ENCODE data around the gene PIP5K1B.

Gene PIP5K1B

DNA sequence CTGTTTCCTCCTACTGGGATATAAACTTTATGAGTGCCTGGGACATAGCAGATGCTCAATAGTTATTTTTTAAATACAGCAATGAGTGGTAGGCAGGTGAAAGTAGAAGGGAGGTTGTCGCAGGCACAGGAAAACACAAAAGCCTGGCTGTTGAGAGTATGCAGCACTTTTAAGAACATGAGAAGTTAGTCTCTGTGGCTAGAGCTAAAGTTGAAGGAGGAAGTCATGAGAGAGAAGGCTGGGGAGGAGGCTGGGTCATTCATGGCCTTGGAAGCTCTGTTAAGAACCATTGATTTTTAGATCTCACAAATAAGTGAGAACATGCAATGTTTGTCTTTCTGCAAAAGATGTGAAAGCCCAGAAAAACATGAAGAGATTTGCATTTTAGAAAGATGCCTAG, 182.2 kb downstream of the PIP5K1B start:
- peaks cover 57% of the 10 kb centered on the region for H3K36me3 Mint-ChIP-seq
- H3K4me3 Mint-ChIP-seq, result no peak overlapping the region
- H3K27me3 Mint-ChIP-seq, result no peaks in the 10 kb centered on the region
- no peak for ATAC-seq
- H3K9me3 Mint-ChIP-seq, result no peaks in the 10 kb centered on the region
- H3K4me1 Mint-ChIP-seq, result no peaks in the 10 kb centered on the region
- peak overlapping the region; percentile 3 for H3K27ac Mint-ChIP-seq

DNA sequence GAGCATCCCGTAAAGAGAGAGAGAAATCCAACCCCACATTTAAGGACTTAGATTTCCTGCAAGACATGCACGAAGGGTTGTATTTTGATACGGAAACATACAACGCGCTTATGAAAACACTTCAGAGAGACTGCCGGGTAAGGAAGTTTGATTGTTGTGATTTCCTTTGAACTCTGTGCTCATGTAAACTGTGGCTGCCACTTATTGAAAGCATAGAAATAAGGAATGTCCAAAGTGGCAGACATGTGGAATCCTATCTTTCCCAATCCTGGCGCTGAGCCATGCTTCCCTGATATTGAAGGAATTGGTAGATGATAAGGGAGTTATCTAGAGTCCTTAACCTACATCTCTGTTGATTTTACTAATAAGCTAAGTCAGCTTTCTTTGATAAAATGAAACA, 189.5 kb downstream of the PIP5K1B start:
- no peak overlapping the region for H3K4me3 Mint-ChIP-seq

DNA sequence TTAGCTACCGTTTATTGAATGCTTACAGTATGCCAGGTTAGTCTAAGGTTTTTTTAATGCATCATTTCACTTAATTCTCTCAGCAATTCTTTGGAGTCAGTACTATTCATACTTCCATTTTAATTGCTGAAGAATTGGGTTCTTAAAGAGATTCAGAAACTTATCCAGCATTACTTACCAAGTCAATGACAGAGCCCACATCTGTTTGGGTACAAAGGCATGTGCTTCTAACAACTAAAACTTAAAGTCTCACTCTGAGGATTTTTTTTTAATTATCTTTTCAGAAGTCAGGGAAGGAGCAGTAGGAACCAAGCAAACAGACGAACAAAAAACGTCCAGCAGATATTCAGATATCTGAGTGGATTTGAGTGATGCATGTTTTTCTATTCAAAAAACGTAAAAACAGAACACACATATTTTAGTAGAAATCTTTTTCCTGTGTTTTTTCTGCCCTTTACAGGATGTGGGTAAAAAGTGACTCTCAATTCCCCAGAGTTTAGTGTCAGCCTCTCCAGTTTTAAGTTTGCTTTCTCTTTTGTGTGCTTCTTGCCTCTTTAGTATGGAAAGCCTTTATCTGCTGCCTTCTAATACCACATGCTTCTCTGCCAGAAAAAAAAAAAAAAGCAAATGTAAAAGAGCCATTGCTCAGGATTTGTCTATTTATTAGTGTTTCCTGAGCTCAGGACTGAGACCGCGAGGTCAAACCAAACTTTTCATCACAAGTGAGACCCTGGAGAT, 190.9 kb downstream of the PIP5K1B start:
- H3K4me3 Mint-ChIP-seq, result peak overlapping the region; percentile 47
- H3K9me3 Mint-ChIP-seq, result no peaks in the 10 kb centered on the region
- peaks cover 54% of the 10 kb centered on the region for H3K36me3 Mint-ChIP-seq
- no peaks in the 10 kb centered on the region for H3K27me3 Mint-ChIP-seq
- H3K4me1 Mint-ChIP-seq, result peaks cover 52% of the 10 kb centered on the region
- peak overlapping the region; percentile 74 for H3K27ac Mint-ChIP-seq
- peak; percentile 80 for ATAC-seq

More for the DNA sequence above, 189.5 kb downstream of the PIP5K1B start:
- no peaks in the 10 kb centered on the region for H3K9me3 Mint-ChIP-seq
- H3K27me3 Mint-ChIP-seq, result no peaks in the 10 kb centered on the region
- H3K27ac Mint-ChIP-seq, result peak overlapping the region; percentile 74
- H3K4me1 Mint-ChIP-seq, result peaks cover 52% of the 10 kb centered on the region
- peaks cover 61% of the 10 kb centered on the region for H3K36me3 Mint-ChIP-seq
- ATAC-seq, result no peak

DNA sequence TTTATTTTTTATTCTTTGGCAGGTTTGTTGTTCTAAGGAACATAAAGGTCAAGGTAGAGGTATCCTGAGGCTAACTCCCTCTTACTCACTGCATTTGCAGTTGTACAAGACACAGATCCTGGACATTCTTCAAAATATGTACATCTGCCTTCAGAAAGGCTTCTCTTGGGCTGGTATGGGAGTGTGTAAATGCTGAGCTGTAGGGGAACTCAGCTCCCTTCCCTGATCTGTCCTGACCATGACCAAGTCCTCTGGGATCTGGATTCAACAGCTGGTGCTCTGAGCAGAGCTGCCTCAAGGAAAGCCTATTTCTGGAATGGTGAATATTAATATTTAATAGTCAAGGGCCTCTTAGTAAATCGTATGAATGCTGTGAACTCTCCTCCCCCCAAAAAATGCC, 191.4 kb downstream of the PIP5K1B start:
- H3K4me1 Mint-ChIP-seq, result peaks cover 52% of the 10 kb centered on the region
- peak overlapping the region; percentile 47 for H3K4me3 Mint-ChIP-seq
- H3K9me3 Mint-ChIP-seq, result no peaks in the 10 kb centered on the region

DNA sequence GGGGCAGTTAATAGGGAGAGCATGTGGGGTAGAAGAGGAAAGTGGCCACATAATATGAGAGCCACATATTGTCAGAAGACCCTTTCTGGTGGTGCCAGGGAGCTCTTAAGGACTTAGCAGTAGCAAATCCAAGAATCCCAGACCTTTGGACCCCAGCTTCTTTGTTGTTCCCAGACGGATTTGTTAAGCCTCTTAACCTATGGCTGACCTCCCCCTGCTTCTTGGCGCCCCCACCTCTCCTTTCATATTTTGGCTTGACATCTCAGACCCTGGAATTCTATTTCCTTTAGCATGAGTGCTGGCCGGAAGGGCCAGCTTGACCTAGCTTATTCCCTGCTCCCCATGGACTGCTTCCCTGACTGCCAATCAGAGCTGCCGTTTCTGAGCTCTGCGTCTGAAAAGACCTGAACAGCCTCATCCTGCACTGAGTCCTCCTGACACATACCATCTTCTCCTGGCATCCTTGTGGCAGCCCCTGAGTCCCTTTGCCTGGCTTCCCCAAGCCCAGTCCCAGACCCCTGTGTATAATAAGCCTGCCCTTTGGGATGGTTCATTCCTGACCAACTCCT, 192.6 kb downstream of the PIP5K1B start:
- no peaks in the 10 kb centered on the region for H3K27me3 Mint-ChIP-seq
- H3K4me1 Mint-ChIP-seq, result peaks cover 52% of the 10 kb centered on the region
- H3K4me3 Mint-ChIP-seq, result no peak overlapping the region
- peaks cover 53% of the 10 kb centered on the region for H3K36me3 Mint-ChIP-seq
- no peak for ATAC-seq
- no peaks in the 10 kb centered on the region for H3K9me3 Mint-ChIP-seq
- H3K27ac Mint-ChIP-seq, result peak overlapping the region; percentile 38

More for the DNA sequence above, 191.4 kb downstream of the PIP5K1B start:
- Mint-ChIP-seq H3K27me3 (no peaks in the 10 kb centered on the region), H3K36me3 (peaks cover 50% of the 10 kb centered on the region), H3K27ac (peak overlapping the region; percentile 74)
- no peak for ATAC-seq

DNA sequence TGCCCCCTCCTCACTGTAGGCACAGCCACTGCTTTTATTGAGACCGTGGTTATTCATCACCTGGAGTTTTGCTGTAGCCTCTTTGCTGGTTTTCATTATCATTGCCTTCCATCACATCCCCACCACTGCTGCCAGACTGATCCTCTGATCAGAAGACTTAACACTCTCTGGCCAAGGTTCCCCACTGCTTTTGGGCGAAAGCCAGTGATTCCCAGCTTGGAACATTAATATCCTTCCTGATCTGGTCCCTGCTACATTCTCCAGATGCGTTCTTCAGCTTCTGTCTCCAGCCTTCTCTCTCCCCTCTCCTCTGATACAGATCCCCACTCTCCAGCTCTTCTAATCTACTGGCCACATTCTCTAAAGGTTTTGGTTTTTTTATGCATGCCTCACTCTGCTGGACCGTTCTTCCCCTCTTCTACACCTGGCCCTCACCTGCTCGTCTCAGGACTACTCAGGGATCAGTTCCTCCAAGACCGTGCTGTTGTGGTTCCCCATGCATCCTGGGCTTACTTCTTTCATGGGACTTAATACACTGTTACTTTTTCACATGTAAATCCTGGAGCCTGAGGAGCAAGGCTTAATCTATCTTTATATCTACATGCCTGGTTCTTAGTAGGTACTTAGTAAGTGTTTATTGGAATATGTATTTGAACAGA, 193.9 kb downstream of the PIP5K1B start:
- no peak for ATAC-seq
- Mint-ChIP-seq H3K27ac (peak overlapping the region; percentile 38), H3K4me3 (no peak overlapping the region), H3K9me3 (no peaks in the 10 kb centered on the region), H3K4me1 (peaks cover 52% of the 10 kb centered on the region), H3K27me3 (no peaks in the 10 kb centered on the region), H3K36me3 (peaks cover 50% of the 10 kb centered on the region)

DNA sequence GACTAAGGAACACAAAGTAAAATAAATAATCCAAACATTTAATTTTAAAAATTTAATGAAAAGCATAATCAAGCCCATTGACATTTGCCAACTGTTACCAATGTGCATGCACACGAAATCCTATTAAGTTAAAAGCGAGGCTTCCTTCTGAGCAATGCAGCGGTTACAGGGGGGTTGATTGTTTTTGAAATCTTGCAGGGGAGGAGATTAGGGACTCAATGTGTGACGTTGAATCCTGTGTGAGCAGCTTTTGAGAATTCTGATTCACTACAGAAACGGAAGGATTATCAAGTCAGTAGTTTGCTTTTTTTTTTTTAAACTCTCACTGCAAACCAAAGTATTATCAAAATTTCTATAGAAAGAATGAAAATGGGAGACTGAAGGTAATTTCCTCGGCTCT, 199.4 kb downstream of the PIP5K1B start:
- H3K27ac Mint-ChIP-seq, result no peak overlapping the region
- peaks cover 6% of the 10 kb centered on the region for H3K4me1 Mint-ChIP-seq
- ATAC-seq, result no peak
- peaks cover 42% of the 10 kb centered on the region for H3K36me3 Mint-ChIP-seq
- no peaks in the 10 kb centered on the region for H3K27me3 Mint-ChIP-seq
- no peaks in the 10 kb centered on the region for H3K9me3 Mint-ChIP-seq
- no peak overlapping the region for H3K4me3 Mint-ChIP-seq

DNA sequence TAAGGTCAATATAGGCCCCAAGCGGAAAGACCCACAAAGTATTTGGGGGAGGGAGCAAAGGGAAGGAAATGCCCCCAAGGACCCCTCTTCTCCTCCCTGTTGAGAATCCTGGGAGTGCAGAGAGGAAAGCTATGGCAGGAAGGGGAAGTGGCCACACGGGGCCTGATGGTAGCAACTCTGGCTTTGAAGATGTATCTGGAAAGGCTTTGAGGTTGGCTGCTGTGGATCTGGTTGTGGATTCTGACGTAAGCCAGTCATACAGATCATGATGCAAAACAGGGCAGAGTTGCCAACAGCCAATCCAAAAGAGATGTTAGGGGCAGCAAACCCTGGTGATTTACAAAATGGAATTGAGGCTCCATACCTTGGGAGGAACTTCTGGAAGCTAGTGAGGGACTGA, 200.1 kb downstream of the PIP5K1B start:
- no peak overlapping the region for H3K27ac Mint-ChIP-seq
- H3K4me1 Mint-ChIP-seq, result peaks cover 6% of the 10 kb centered on the region
- H3K36me3 Mint-ChIP-seq, result peaks cover 45% of the 10 kb centered on the region
- no peaks in the 10 kb centered on the region for H3K9me3 Mint-ChIP-seq
- H3K27me3 Mint-ChIP-seq, result no peaks in the 10 kb centered on the region
- no peak overlapping the region for H3K4me3 Mint-ChIP-seq
- no peak for ATAC-seq

DNA sequence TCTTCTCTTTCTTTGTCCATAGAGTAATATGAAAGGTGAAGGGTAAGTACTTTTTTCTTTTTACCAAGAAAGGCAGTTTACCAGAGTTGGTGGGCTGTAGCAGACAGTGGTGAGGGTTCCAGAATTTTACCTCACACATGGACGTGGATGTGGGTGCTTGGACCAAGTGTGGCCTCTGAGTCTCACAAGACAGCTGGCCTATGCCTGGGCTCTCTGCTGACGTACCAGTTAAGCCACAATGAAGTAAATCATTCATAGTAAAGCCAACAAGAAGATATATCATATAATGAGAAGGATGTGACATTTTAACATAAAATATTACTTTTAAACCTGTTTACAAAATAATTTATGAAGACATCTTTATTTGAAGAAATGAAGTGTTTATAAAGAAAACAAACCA, 202.9 kb downstream of the PIP5K1B start:
- Mint-ChIP-seq H3K4me1 (peaks cover 23% of the 10 kb centered on the region), H3K36me3 (peaks cover 48% of the 10 kb centered on the region), H3K27ac (no peak overlapping the region), H3K27me3 (no peaks in the 10 kb centered on the region), H3K9me3 (no peaks in the 10 kb centered on the region), H3K4me3 (no peak overlapping the region)
- ATAC-seq, result no peak

- Mint-ChIP-seq H3K36me3 (peaks cover 31% of the 10 kb centered on the region), H3K27me3 (no peaks in the 10 kb centered on the region), H3K4me1 (peaks cover 25% of the 10 kb centered on the region), H3K4me3 (no peak overlapping the region), H3K9me3 (no peaks in the 10 kb centered on the region), H3K27ac (no peak overlapping the region)
- ATAC-seq, result no peak
Observed at GRCh38 chr9:68912561-68912960, 207.5 kb downstream of the PIP5K1B start.

DNA sequence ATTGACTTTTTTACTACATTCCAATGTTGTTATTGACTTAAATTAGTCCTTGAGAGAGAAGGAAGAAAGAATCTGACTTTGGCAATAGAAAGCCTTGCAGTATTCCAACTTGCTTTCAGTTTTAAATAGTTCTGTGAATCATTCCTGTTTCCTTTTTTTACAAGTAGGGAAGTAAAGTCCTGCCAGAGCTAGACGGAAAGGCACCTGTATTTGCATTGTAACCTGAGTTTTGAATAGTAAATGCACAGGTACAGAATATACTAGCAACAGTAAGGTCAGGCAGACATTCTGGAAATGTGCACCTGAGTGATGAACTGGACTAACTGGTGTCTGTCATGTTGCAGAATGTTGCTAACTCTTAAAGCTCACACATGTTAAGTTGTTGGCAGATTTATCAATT, 208.0 kb downstream of the PIP5K1B start:
- no peaks in the 10 kb centered on the region for H3K9me3 Mint-ChIP-seq
- H3K27me3 Mint-ChIP-seq, result no peaks in the 10 kb centered on the region
- peaks cover 30% of the 10 kb centered on the region for H3K36me3 Mint-ChIP-seq
- H3K27ac Mint-ChIP-seq, result no peak overlapping the region
- no peak for ATAC-seq
- H3K4me3 Mint-ChIP-seq, result no peak overlapping the region
- H3K4me1 Mint-ChIP-seq, result peaks cover 29% of the 10 kb centered on the region

- Mint-ChIP-seq H3K4me3 (no peak overlapping the region), H3K27me3 (no peaks in the 10 kb centered on the region), H3K36me3 (peaks cover 21% of the 10 kb centered on the region), H3K27ac (no peak overlapping the region), H3K9me3 (no peaks in the 10 kb centered on the region), H3K4me1 (peaks cover 34% of the 10 kb centered on the region)
- ATAC-seq, result no peak
Observed at GRCh38 chr9:68914751-68915150, 209.7 kb downstream of the PIP5K1B start.

DNA sequence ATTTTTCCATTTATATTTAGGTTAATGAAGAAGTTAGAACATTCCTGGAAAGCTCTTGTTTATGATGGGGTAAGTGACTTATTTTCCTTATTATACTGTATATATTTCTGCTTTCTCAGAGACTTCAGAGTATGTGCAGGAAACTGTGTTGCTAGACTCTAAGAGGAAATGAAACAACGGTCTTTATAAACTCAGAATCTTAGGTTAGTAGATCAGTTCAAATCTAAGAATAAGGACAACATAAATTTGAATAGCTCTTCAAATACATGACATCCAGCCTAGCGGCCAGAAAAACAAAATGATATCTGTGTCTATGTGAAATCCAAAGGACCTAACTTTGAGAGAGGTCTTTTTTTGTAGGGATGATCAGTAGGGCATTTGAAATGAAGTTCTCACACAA, 214.6 kb downstream of the PIP5K1B start:
- peak; percentile 59 for ATAC-seq
- Mint-ChIP-seq H3K36me3 (peaks cover 34% of the 10 kb centered on the region), H3K4me3 (no peak overlapping the region), H3K4me1 (peaks cover 23% of the 10 kb centered on the region), H3K27me3 (no peaks in the 10 kb centered on the region), H3K27ac (no peak overlapping the region), H3K9me3 (no peaks in the 10 kb centered on the region)

DNA sequence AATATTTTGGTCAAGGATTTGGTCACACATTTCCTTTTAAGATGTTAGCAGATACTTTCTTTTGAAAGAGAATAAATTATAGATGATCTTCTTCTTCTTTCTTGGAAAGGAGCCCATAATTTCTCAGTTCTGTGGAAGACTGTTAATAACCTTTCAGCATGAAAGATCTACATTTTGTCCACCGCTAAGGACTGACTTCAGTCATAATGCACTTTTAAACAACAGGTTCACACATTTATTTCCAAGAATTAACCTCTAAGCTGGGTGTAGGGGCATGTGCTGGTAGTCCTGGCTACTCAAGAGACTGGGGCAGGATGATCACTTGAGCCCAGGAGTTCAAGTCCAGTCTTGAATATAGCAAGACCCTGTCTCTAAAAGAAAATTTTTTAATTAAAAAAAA, 215.9 kb downstream of the PIP5K1B start:
- no peaks in the 10 kb centered on the region for H3K27me3 Mint-ChIP-seq
- no peak for ATAC-seq
- no peak overlapping the region for H3K4me3 Mint-ChIP-seq
- no peak overlapping the region for H3K27ac Mint-ChIP-seq
- H3K9me3 Mint-ChIP-seq, result no peaks in the 10 kb centered on the region
- peaks cover 23% of the 10 kb centered on the region for H3K4me1 Mint-ChIP-seq
- peaks cover 34% of the 10 kb centered on the region for H3K36me3 Mint-ChIP-seq

GRCh38 chr9:68923480-68923879, 218.4 kb downstream of the PIP5K1B start:
- Mint-ChIP-seq H3K27me3 (no peaks in the 10 kb centered on the region), H3K36me3 (peaks cover 46% of the 10 kb centered on the region), H3K4me3 (no peak overlapping the region), H3K4me1 (peaks cover 14% of the 10 kb centered on the region), H3K27ac (no peak overlapping the region), H3K9me3 (no peaks in the 10 kb centered on the region)
- no peak for ATAC-seq

- no peak overlapping the region for H3K27ac Mint-ChIP-seq
- peaks cover 10% of the 10 kb centered on the region for H3K4me1 Mint-ChIP-seq
- no peak overlapping the region for H3K4me3 Mint-ChIP-seq
- H3K27me3 Mint-ChIP-seq, result no peaks in the 10 kb centered on the region
- no peak for ATAC-seq
- H3K36me3 Mint-ChIP-seq, result peaks cover 62% of the 10 kb centered on the region
- no peaks in the 10 kb centered on the region for H3K9me3 Mint-ChIP-seq
Observed at GRCh38 chr9:68925175-68925574, 220.1 kb downstream of the PIP5K1B start.

All from stimulated activated memory B cell treated with anti-CD40 and anti-IgM and Interleukin-4, amounts not matched to agents 10 μg/mL and 1 μg/mL and 100 μg/mL, for 72 hours (primary cell).